Right atrium auricular region (tissue), 2 donors: Measurements from ENCODE around the gene AP4S1. TPM values are rescaled to one million over a fixed set of nuclear protein-coding genes. Genes with fewer than 3 reads are reported as not detected.

Experiments used
- DNase-seq: peaks from one replicate; pipeline ENCODE4 v3.0.0-alpha.2; 2019; ENCODE audit warnings: low spot score
- H3K27ac ChIP-seq, 2 donors: fragments of 200-600 bp; sonication (generic); 1 replicate in 1 of 2; 2 replicates in 1 of 2; pipeline ENCODE4 v1.5.1; 2016 to 2019
- H3K27me3 ChIP-seq, 2 donors: fragments of 200-600 bp; sonication (generic); one replicate each; pipeline versions ENCODE4 v1.5.1 to v1.6.0; 2017 to 2019
- H3K36me3 ChIP-seq: fragments of 200-600 bp; sonication (generic); one replicate; pipeline ENCODE4 v1.5.1; 2016
- H3K4me1 ChIP-seq, 2 donors: fragments of 200-600 bp; sonication (generic); one replicate each; pipeline versions ENCODE4 v1.5.1 to v1.6.0; 2017 to 2019
- H3K4me3 ChIP-seq, 2 donors: fragments of 200-600 bp; sonication (generic); 1 replicate in 1 of 2; 2 replicates in 1 of 2; pipeline ENCODE4 v1.5.1; 2017 to 2019; ENCODE audit warnings: mild to moderate bottlenecking in 1 of 2, moderate library complexity in 1 of 2
- H3K9me3 ChIP-seq, 2 donors: fragments of 200-600 bp; sonication (generic); one replicate each; pipeline ENCODE4 v1.5.1; 2019
- total RNA-seq, 2 donors: library from RNA; depleted of rRNA; stranded (reverse); fragments of >200 nt; gene quantifications; one replicate each; pipeline ENCODE4 v1.1.0, GENCODE V29; 2016
- TF ChIP-seq, protein P1 (sequence below), 2 donors: fragments of 200-600 bp; sonication (generic); IDR thresholded peaks; one replicate each; pipeline ENCODE4 v1.5.1; 2019; ENCODE audit warnings: antibody characterized with exemption in 2 of 2

The AP4S1 gene
- total RNA-seq, 2 donors from 2014 or later, result 3.3 to 17.3 TPM

- peak overlapping the region; percentile 27 to 43 for H3K27ac ChIP-seq
These were observed 30.5 kb upstream of the AP4S1 start for GRCh38 chr14:30994681-30995620.

GRCh38 chr14:30995689-30996088 lies 29.8 kb upstream of the AP4S1 start:
- Histone ChIP-seq H3K9me3 (peaks cover 0 to 8% of the 10 kb centered on the region in 2 donors), H3K4me3 (no peak overlapping the region), H3K36me3 (peaks cover 5% of the 10 kb centered on the region), H3K27me3 (no peaks in the 10 kb centered on the region), H3K27ac (peak overlapping the region; percentile 27 to 43), H3K4me1 (peaks cover 0 to 44% of the 10 kb centered on the region in 2 donors)
- no peak for DNase-seq
- TF ChIP-seq, protein P1, sequence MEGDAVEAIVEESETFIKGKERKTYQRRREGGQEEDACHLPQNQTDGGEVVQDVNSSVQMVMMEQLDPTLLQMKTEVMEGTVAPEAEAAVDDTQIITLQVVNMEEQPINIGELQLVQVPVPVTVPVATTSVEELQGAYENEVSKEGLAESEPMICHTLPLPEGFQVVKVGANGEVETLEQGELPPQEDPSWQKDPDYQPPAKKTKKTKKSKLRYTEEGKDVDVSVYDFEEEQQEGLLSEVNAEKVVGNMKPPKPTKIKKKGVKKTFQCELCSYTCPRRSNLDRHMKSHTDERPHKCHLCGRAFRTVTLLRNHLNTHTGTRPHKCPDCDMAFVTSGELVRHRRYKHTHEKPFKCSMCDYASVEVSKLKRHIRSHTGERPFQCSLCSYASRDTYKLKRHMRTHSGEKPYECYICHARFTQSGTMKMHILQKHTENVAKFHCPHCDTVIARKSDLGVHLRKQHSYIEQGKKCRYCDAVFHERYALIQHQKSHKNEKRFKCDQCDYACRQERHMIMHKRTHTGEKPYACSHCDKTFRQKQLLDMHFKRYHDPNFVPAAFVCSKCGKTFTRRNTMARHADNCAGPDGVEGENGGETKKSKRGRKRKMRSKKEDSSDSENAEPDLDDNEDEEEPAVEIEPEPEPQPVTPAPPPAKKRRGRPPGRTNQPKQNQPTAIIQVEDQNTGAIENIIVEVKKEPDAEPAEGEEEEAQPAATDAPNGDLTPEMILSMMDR (IDR thresholded peaks at IDR 0.05), result no peak

More at GRCh38 chr14:30994681-30995620, 30.5 kb upstream of the AP4S1 start:
- Histone ChIP-seq H3K4me3 (no peak overlapping the region), H3K4me1 (peaks cover 0 to 43% of the 10 kb centered on the region in 2 donors), H3K9me3 (peaks cover 0 to 8% of the 10 kb centered on the region in 2 donors), H3K36me3 (peaks cover 5% of the 10 kb centered on the region), H3K27me3 (no peaks in the 10 kb centered on the region)
- DNase-seq, result no peak
- TF ChIP-seq, protein P1 (IDR thresholded peaks at IDR 0.05), result no peak

- no peak for DNase-seq
- H3K27ac ChIP-seq, result no peak overlapping the region
- TF ChIP-seq, protein P1 (IDR thresholded peaks at IDR 0.05), result no peak
These were observed 28.4 kb upstream of the AP4S1 start for GRCh38 chr14:30996892-30997659.

GRCh38 chr14:30998100-30998706 lies 27.2 kb upstream of the AP4S1 start:
- Histone ChIP-seq H3K27me3 (no peaks in the 10 kb centered on the region), H3K4me3 (no peak overlapping the region), H3K4me1 (peaks cover 0 to 32% of the 10 kb centered on the region in 2 donors), H3K36me3 (peaks cover 5% of the 10 kb centered on the region), H3K27ac (no peak overlapping the region), H3K9me3 (peaks cover 0 to 8% of the 10 kb centered on the region in 2 donors)
- TF ChIP-seq, protein P1 (IDR thresholded peaks at IDR 0.05), result no peak
- DNase-seq, result no peak

More at GRCh38 chr14:30996892-30997659, 28.4 kb upstream of the AP4S1 start:
- peaks cover 0 to 32% of the 10 kb centered on the region in 2 donors for H3K4me1 ChIP-seq
- H3K4me3 ChIP-seq, result no peak overlapping the region
- no peaks in the 10 kb centered on the region for H3K27me3 ChIP-seq
- H3K9me3 ChIP-seq, result peaks cover 0 to 8% of the 10 kb centered on the region in 2 donors
- peaks cover 5% of the 10 kb centered on the region for H3K36me3 ChIP-seq

GRCh38 chr14:30999038-30999773 lies 26.2 kb upstream of the AP4S1 start:
- H3K4me1 ChIP-seq, result peaks cover 0 to 28% of the 10 kb centered on the region in 2 donors
- peaks cover 0 to 8% of the 10 kb centered on the region in 2 donors for H3K9me3 ChIP-seq
- no peak for DNase-seq
- H3K36me3 ChIP-seq, result peaks cover 5% of the 10 kb centered on the region
- H3K4me3 ChIP-seq, result no peak overlapping the region
- no peaks in the 10 kb centered on the region for H3K27me3 ChIP-seq
- H3K27ac ChIP-seq, result no peak overlapping the region
- TF ChIP-seq, protein P1 (IDR thresholded peaks at IDR 0.05), result no peak
